HG02852 (cell line): ENCODE measurements around the gene KATNB1.

Experiments
- ATAC-seq: cut with Tn5 transposase; IDR thresholded peaks from one replicate; pipeline ENCODE4 v1.9.1; 2021; ENCODE audit warnings: mild to moderate bottlenecking, moderate library complexity; ENCODE audit not compliant: unreplicated experiment

The KATNB1 gene

GRCh38 chr16:57755061-57755684 is 19.6 kb downstream of the KATNB1 start:
- ATAC-seq = no peak

GRCh38 chr16:57755726-57756423 is 20.3 kb downstream of the KATNB1 start:
- ATAC-seq = no peak

- ATAC-seq = no peak
These were observed 21.1 kb downstream of the KATNB1 start for GRCh38 chr16:57756424-57757325.

- ATAC-seq = peak; percentile 92
These were observed 21.8 kb downstream of the KATNB1 start for GRCh38 chr16:57757326-57757786.

GRCh38 chr16:57757883-57758282 is 22.3 kb downstream of the KATNB1 start:
- no peak for ATAC-seq

- no peak for ATAC-seq
These were observed 23.0 kb downstream of the KATNB1 start for GRCh38 chr16:57758331-57759117.

GRCh38 chr16:57759131-57759530 is 23.6 kb downstream of the KATNB1 start:
- ATAC-seq = no peak

- no peak for ATAC-seq
These were observed 24.2 kb downstream of the KATNB1 start for GRCh38 chr16:57759541-57760356.

- ATAC-seq = no peak
These were observed 25.0 kb downstream of the KATNB1 start for GRCh38 chr16:57760357-57761160.

GRCh38 chr16:57761301-57761700 is 25.7 kb downstream of the KATNB1 start:
- ATAC-seq = no peak

GRCh38 chr16:57761957-57762356 is 26.4 kb downstream of the KATNB1 start:
- no peak for ATAC-seq

- ATAC-seq = no peak
These were observed 26.9 kb downstream of the KATNB1 start for GRCh38 chr16:57762365-57763040.

- ATAC-seq = no peak
These were observed 27.9 kb downstream of the KATNB1 start for GRCh38 chr16:57763285-57764005.

- no peak for ATAC-seq
These were observed 28.4 kb downstream of the KATNB1 start for GRCh38 chr16:57764006-57764340.

GRCh38 chr16:57764341-57765159 is 29.0 kb downstream of the KATNB1 start:
- no peak for ATAC-seq

- ATAC-seq = no peak
These were observed 29.7 kb downstream of the KATNB1 start for GRCh38 chr16:57765160-57765728.
